Measurements from ENCODE around the gene RPUSD3. TPM values are rescaled to one million over a fixed set of nuclear protein-coding genes. Genes with fewer than 3 reads are reported as not detected.

Gene RPUSD3
- total RNA-seq, 1 donor from 2014 or later, result 30.7 TPM

DNA sequence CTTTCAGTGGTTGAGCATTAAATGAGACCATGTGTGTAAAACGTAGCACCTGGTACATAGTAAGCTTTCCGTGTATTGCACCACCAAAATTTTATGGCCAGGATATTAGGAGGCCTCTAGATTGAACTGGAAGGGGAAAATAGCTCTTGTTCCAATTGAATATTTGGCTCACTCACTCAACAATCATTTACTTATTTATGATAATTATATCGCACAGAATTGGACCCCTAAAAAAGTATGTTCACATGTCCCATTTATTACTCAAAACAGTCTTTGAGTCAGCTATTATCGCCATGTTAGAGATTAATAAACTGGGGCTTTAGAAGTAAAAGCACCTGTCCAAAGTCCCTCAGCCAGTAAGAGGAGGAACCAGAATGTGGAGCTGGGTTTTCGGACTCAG, 38.8 kb downstream of the RPUSD3 start:
- Histone ChIP-seq H3K9me3 (no peaks in the 10 kb centered on the region), H3K4me3 (no peak overlapping the region), H3K27ac (no peak overlapping the region), H3K27me3 (no peaks in the 10 kb centered on the region), H3K4me1 (peaks cover 0 to 5% of the 10 kb centered on the region in 2 donors), H3K36me3 (peaks cover 66 to 72% of the 10 kb centered on the region in 2 donors)
- no peak for TF ChIP-seq CTCF (IDR thresholded peaks at IDR 0.05)
- intact Hi-C loops (cut with DNase I), result no loop called here
- DNase-seq (ENCODE audit: low spot score in 2 of 2), result no peak

- Histone ChIP-seq H3K27ac (no peak overlapping the region), H3K36me3 (peaks cover 80 to 87% of the 10 kb centered on the region in 2 donors), H3K9me3 (no peaks in the 10 kb centered on the region), H3K4me3 (no peak overlapping the region), H3K27me3 (no peaks in the 10 kb centered on the region), H3K4me1 (no peaks in the 10 kb centered on the region)
- intact Hi-C loops (cut with DNase I), result no loop called here
- no peak for TF ChIP-seq CTCF (IDR thresholded peaks at IDR 0.05)
- no peak for DNase-seq (ENCODE audit: low spot score in 2 of 2)
Measured at GRCh38 chr3:9803494-9803893, 40.3 kb downstream of the RPUSD3 start.

- intact Hi-C loops (cut with DNase I), result no loop called here
- H3K36me3 ChIP-seq, result peaks cover 81 to 82% of the 10 kb centered on the region in 2 donors
- no peak for TF ChIP-seq CTCF (IDR thresholded peaks at IDR 0.05)
- no peaks in the 10 kb centered on the region for H3K9me3 ChIP-seq
- no peaks in the 10 kb centered on the region for H3K4me1 ChIP-seq
- H3K4me3 ChIP-seq, result no peak overlapping the region
- DNase-seq (ENCODE audit: low spot score in 2 of 2), result no peak
- H3K27me3 ChIP-seq, result no peaks in the 10 kb centered on the region
- H3K27ac ChIP-seq, result no peak overlapping the region
Measured at GRCh38 chr3:9800529-9800928, 43.3 kb downstream of the RPUSD3 start.

DNA sequence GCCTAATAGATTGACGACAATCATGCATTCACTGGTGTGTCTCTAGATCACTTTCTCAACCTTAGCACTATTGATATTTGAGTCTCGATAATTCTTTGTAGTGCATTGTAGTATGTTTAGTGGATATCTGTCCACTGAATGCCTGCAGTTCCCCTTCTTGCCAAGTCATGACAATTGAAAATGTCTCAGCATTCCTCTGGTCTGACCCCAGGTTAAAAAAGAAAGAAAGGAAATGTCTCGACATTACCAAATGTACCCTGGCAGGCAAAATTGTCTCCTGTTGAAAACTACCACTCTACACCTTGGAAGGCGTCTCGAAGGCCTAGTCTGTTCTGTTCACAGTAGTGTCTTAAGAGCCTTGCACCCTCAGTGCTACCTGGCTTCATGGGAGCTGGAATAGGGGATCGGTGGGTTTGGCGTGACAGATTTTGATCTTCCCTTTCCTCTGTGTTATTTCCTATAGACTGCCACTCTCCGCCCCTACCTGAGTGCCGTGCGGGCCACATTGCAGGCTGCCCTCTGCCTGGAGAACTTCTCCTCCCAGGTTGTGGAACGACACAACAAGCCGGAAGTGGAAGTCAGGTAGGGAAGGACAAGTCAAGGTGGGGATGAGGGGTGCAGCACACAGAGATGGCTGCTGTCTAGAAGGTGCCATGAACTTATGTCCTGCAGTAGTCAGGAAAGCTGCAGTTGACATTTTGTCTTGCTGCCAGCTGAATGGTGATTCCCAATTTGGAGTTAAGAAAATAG, 46.4 kb downstream of the RPUSD3 start:
- Histone ChIP-seq H3K4me1 (peaks cover 6 to 10% of the 10 kb centered on the region in 2 donors), H3K4me3 (no peak overlapping the region), H3K27me3 (no peaks in the 10 kb centered on the region), H3K36me3 (peaks cover 50 to 52% of the 10 kb centered on the region in 2 donors), H3K9me3 (no peaks in the 10 kb centered on the region), H3K27ac (no peak overlapping the region)
- no peak for DNase-seq (ENCODE audit: low spot score in 2 of 2)
- TF ChIP-seq CTCF (IDR thresholded peaks at IDR 0.05), result no peak
- intact Hi-C loops (cut with DNase I), result no loop called here

DNA sequence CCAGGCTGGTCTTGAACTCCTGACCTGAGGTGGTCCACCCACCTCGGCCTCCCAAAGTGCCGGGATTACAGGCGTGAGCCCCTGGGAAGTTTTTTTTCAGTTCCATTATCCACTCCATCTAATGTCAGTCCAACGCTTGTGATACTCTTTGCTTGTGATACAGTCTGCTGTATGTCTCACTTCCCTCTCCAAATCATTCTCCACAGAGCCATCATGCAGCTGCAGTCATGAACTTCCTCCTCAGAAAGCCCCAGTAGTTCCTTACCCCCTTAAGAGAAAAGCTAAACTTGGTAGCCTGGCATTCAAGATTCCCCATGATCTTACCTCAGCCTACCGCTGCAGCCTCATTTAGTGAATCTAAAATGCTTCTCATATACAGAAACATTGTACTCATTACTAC, 48.6 kb downstream of the RPUSD3 start:
- Histone ChIP-seq H3K27me3 (no peaks in the 10 kb centered on the region), H3K4me3 (no peak overlapping the region), H3K4me1 (peaks cover 6 to 22% of the 10 kb centered on the region in 2 donors), H3K27ac (no peak overlapping the region), H3K9me3 (no peaks in the 10 kb centered on the region), H3K36me3 (peaks cover 30 to 34% of the 10 kb centered on the region in 2 donors)
- no peak for DNase-seq (ENCODE audit: low spot score in 2 of 2)
- intact Hi-C loops (cut with DNase I), result no loop called here
- no peak for TF ChIP-seq CTCF (IDR thresholded peaks at IDR 0.05)

All from ascending aorta (tissue), 2 donors.